ENCODE results near the gene XRRA1.

DNA sequence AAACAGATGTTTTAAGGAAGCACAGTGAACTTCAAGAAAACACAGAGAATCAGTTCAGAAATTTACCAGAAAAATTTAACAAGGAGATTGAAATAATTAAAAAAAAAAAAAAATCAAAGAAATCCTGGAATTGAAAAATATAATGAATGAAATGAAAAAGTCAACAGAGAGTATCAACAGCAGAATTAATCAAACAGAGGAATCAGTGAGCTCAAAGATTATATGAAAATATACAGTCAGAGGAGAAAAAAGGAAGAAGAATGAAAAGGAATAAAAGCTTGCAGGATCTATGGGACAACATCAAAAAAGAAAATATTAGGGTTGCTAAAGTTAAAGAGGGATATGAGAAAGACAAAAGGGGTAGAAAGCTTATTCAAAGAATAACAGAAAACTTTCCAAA, 82.3 kb downstream of the XRRA1 start:
- TF ChIP-seq, protein P1, sequence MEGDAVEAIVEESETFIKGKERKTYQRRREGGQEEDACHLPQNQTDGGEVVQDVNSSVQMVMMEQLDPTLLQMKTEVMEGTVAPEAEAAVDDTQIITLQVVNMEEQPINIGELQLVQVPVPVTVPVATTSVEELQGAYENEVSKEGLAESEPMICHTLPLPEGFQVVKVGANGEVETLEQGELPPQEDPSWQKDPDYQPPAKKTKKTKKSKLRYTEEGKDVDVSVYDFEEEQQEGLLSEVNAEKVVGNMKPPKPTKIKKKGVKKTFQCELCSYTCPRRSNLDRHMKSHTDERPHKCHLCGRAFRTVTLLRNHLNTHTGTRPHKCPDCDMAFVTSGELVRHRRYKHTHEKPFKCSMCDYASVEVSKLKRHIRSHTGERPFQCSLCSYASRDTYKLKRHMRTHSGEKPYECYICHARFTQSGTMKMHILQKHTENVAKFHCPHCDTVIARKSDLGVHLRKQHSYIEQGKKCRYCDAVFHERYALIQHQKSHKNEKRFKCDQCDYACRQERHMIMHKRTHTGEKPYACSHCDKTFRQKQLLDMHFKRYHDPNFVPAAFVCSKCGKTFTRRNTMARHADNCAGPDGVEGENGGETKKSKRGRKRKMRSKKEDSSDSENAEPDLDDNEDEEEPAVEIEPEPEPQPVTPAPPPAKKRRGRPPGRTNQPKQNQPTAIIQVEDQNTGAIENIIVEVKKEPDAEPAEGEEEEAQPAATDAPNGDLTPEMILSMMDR (IDR thresholded peaks at IDR 0.05): no peak
- TF ChIP-seq EZH2 (IDR thresholded peaks at IDR 0.05) (no peak), EZH2phosphoT487 (IDR thresholded peaks at IDR 0.05) (no peak)

Measured in neural progenitor cell (in vitro differentiated cells).